ENCODE measurements around the gene AAGAB.

- no peak for TF ChIP-seq POLR2AphosphoS5 (IDR thresholded peaks at IDR 0.05; ENCODE audit: low read depth, low read length)
- TF ChIP-seq POLR2A (IDR thresholded peaks at IDR 0.05; ENCODE audit: low read depth, low read length): no peak
- no peak for TF ChIP-seq TAF1 (IDR thresholded peaks at IDR 0.05; ENCODE audit: low read depth, low read length)
- no peak for TF ChIP-seq SPI1 (IDR thresholded peaks at IDR 0.05; ENCODE audit: low read depth, low read length)
- no peak for TF ChIP-seq POU2F2 (IDR thresholded peaks at IDR 0.05; ENCODE audit: low read depth, low read length)
These were observed 65.8 kb downstream of the AAGAB start for GRCh38 chr15:67188551-67189218.

Data from GM12891 (cell line).